SH-SY5Y (cell line): ENCODE data around the gene TSPAN13.

Experiments
- GATA2 ChIP-seq: IDR thresholded peaks from 2 replicates; pipeline ENCODE4 v1.6.1; 2011; ENCODE audit warnings: mild to moderate bottlenecking, low read depth, low read length
- GATA3 ChIP-seq: IDR thresholded peaks from 2 replicates; pipeline ENCODE4 v1.6.1; 2011; ENCODE audit warnings: low read depth, mild to moderate bottlenecking, low read length, moderate library complexity

The TSPAN13 gene

DNA sequence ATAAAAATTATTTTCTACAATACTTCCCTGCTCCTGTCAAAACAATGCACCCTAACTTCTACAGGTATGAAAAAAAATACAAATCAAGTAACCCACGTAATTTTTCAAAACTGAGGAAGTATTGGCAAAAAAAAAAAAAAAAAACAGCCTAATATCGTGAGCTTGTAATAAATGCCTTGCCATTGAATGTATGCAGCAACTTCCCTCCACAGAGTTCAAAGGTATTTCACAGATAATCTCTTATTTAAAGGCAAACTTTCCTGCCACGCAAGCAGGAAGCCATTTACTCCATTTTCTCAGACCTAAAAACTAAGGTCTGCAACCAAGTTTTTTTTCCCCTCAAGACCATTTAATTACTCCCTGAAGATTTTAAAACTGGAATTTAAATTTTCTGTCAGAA is 51.9 kb downstream of the TSPAN13 start:
- TF ChIP-seq GATA3: no peak
- no peak for TF ChIP-seq GATA2

DNA sequence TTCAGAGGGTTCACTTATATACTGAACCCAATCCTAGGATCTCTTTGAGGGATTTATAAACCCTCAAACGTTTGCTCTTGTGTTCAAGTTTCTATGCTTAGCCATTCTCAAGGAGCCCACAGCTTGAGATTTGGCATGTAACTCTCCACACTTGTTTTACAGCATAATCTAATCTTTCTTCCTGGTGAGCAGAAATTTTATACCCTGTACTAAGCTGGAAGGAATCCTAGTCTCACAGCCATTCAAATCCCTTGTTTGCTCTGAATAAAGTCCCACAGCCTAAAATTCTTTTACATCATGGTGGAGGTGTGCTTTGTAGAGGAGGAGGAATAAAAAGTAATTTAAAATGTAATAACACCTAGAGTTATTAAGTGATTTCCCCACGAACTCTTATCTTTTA is 56.6 kb downstream of the TSPAN13 start:
- no peak for TF ChIP-seq GATA2
- no peak for TF ChIP-seq GATA3

DNA sequence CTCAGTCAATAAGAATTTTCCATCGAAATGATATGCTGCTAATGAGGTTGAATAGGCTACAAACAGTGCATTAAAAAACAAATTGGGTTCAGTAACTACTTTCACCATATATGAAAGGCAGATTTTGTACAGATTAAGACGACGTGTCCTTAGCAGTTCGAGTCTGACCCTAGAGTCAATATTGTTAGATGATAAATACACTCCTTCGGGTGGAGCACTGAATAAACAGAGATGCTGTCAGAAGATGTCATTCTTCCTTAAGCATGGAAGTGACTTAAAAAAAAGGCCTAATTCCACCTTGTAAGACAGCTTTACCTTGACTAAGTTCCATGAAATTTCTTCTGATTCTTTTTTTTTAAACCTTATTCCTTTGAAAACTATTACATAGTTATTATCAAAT is 57.0 kb downstream of the TSPAN13 start:
- TF ChIP-seq GATA3 (no peak), GATA2 (no peak)

DNA sequence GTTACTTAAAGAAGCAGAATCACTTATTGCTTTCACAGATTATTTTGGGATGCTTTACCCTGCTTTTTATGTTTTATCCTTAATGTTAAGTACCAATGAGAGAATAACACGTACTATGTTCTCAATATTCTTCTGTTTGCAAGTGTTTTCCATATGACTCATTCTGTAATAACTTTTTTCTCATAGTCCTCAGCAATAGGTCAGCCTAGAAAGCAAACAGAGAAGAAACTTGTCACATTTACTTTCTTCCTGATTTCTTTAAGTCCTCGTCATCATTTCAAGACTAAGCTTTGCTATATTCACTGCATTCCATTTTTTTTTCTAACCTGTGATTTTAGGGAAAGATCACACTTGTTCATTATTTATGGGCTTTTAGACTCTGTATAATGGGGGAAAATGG is 58.0 kb downstream of the TSPAN13 start:
- TF ChIP-seq GATA3: no peak
- TF ChIP-seq GATA2: no peak

DNA sequence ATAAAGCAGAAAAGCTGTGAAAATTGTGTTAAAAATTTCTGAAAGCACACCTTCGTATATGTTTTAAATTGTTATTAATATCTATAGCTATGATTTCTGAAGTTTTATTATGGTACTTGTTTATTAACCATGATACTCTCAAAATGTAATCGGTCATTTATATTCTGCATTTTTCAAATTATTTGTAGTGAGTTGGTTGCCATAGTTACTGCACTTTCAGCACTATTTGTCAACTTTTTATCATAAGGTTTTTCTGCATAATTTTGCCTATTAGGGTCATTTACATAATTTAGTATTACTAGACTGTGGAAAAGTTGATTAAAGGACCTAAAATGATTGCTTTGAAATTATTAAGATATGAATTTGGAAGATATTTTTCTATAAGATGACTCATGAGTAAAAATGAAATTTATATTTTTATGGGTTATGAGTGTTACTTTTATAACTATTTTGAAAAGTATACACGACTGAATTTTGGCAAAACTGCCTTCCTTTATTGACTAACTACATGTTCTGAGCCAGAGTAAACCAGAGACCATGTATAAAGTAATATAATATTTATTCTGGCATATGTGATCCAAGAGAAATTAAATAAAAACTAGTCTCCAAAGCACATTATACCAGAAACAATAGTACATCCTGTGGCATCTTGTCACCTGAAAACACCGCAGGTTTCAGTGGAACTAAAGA is 59.1 kb downstream of the TSPAN13 start:
- TF ChIP-seq GATA2 (no peak), GATA3 (no peak)

DNA sequence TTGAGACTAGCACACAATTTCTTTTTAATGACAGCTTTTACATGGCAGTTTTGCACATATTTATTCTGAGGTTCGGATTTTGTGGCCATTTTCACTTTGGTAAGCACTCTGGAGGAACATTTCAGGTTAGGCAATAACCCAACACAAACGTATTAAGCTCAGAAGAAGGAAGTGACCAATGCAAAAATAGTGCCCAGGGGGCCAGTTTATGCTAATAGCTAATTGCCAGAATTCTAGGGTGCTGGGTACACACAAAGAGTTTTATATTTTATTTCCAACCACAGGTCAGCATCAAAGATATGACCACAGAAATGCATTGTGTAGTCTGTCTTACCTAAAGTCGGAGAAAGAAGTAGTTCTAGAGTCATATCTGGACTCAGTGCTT is 59.7 kb downstream of the TSPAN13 start:
- TF ChIP-seq GATA2 (no peak), GATA3 (no peak)

DNA sequence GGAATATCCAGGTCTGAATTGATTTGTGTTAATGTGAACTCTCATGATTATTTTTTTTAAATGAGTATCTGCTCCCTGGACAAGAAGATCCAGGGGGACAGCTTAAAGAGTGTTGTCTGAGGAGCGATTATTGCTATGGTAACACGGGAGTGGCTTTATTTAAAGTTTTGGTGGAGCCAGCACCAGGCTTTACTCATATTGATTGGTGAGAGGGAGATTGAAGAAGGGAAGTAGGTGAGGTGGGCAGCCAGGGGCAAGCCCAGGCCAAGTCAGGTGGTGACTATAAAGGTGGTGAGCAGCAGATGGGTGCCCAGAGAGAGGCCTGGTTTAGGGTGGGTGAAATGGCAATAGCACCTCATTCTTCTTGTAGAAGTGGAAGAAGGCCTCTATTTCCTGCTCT is 61.4 kb downstream of the TSPAN13 start:
- TF ChIP-seq GATA3 (no peak), GATA2 (no peak)

DNA sequence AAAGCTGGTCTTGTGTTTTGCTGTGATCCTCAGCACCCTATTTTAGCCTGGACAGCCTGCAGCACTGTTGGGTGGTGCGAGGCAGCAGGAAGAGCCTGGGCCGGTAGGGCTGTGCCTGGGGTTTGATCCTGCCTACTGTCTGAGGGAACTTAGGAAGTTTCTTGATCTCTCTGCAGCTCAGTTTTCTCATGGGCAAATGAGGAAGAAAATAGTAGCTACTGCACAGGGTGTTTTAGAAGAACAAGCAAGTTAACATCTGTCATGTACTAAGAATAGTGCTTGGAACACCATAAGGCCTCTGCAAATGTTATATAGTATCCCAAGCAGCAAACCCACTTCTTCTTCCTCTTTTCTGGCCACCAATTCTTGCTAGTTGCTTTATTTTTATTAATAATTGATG is 63.3 kb downstream of the TSPAN13 start:
- no peak for TF ChIP-seq GATA2
- no peak for TF ChIP-seq GATA3

DNA sequence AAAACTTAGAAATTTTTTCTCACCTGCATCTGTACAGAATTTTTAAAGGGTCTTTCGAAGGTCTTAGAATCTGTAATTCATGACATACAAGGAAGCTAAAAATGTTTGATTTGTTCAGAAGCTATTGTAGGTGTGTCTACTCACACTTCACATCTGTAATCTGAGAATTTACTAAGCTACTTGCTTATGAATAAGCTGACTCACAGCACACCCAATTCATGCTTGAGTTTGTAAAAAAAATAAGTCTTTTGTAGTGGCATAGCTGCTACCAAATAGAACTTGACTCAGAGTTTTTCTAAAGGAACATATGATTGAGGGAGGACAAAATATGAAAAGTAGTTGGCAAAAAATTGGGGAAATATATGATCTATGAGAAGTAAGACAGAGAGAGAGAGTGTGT is 64.0 kb downstream of the TSPAN13 start:
- no peak for TF ChIP-seq GATA3
- TF ChIP-seq GATA2: no peak

DNA sequence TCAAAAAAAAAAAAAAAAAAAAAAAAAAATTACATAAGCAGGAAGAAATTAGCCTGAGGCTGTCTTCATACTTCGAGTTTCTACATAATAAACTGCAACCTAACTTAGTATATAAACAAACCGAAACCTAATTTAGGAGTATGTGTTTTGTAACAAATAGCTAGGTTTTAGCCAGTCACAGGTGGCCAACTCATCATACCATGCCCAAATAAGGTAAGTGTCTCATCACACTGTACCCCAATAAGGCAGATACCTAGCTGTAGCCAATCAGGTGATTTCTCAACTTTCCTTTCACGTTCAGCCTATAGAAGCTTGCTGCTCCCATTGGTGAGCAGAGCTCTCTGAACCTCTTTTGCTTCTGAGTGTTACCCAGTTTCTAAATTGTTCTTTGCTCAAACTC is 65.2 kb downstream of the TSPAN13 start:
- no peak for TF ChIP-seq GATA3

DNA sequence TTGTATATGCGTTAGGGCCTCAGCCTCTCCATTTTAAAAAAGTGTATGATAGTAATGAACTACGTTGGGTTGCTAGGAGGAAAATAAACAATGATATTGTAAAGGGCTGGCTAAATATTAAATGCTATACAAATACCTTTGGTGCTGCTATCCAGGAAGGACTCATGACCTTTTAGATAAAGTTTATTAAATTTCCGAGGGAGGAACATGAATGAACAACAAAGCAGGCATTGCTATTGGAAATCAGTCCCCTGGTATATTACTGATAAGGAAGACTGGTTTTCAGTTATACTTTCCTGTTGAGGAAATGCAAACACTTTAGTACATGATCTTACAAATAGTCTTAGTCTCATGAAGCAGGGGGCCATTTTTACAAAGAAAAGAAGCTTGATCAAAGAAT is 68.5 kb downstream of the TSPAN13 start:
- TF ChIP-seq GATA3: no peak

DNA sequence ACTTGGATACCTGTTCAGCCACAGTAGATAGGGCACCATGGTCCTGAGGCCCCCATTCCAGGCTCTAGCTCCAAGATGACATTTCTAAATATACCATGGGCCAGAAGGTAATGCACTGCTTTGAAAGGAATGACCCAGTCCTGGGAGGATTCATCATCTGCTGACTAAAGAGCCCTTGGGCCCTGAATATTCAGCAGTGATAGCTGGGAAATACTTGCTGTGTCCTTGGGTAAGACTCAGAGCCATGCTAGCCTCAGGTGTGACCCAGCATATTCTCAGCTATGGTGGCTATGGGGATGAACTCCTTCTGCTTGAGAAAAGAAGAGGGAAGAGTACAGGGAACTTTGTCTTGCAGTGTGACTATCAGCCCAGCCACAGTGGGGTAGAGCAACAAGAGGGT is 72.5 kb downstream of the TSPAN13 start:
- TF ChIP-seq GATA3 (no peak), GATA2 (no peak)

DNA sequence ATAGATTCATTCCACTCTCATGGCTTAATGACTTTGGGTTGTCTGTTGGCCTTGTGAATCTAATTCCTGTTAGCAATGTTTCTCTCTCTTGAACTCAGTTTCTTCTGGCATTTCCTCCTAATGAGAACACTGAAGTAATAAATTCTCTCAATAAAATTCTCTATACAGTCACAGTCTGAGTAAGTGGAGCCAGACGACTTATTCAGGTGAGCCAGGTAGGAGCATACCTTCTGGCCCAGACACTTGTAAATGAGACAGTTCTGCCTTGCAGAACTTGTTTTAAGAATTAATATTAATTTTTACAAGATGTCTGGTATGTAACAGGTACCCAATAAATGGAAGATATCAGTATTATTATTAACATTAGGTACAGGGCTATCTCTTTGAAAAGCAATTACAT is 79.8 kb downstream of the TSPAN13 start:
- TF ChIP-seq GATA2 (no peak), GATA3 (no peak)
